NCI-H2196 treated with DMSO at 0.1 percent for 48 hours (cell line): ENCODE results near the gene C1orf35.
"Not testable (repeated sequence)": the region's sequence is repeated elsewhere in the genome, so short reads cannot be mapped to it uniquely, and the experiment has no call there.

Experiments
- DNase-seq: peaks from one replicate; lab custom pipeline; 2025; ENCODE audit not compliant: unreplicated experiment; lab: John Stamatoyannopoulos, UW

The C1orf35 gene

DNA sequence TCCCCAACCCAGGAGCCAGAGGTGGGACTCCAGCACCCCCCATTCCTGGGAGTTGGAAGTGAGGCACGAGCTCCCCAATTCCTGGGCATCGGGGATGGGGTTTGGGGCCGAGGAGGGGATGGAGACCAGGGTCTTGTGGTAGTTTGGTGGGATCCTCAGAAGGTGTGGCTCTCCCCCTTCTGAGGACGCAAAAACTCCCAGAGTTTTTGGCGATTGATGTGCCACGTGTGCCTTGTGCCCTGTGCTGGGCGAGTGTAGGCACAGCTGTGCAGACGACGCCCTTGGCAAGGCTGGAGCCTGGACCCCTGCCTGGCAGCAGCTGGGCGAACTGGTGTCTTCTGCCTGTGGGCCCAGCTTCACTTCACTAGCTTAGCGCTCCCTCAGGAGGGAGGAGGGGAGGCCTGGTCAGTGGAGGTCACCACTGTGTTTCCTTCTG, 39.6 kb upstream of the C1orf35 start:
- no peak for DNase-seq

DNA sequence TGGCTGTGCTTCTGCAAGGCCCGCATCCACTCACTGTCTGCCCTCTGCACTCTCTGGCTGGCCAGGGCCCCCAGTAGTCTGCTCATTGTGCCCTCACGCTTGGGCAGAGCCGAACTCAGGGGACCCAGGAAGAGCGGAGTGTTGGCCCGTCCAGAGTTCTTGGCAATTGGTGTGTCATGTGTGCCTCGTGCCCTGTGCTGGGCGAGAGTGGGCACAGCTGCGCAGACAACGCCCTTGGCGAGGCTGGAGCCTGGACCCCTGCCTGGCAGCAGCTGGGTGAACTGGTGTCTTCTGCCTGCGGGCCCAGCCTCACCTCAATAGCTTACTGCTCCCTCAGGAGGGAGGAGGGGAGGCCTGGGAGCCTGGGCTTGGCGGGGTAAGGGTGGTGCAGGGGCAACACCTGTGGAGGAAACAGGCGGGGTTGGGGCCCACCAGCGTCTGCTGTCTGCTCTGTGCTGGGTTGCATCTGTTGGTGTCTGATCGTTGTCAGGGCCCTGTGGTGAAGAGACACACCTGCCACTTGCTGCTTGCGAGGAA, 39.1 kb upstream of the C1orf35 start:
- DNase-seq: no peak

DNA sequence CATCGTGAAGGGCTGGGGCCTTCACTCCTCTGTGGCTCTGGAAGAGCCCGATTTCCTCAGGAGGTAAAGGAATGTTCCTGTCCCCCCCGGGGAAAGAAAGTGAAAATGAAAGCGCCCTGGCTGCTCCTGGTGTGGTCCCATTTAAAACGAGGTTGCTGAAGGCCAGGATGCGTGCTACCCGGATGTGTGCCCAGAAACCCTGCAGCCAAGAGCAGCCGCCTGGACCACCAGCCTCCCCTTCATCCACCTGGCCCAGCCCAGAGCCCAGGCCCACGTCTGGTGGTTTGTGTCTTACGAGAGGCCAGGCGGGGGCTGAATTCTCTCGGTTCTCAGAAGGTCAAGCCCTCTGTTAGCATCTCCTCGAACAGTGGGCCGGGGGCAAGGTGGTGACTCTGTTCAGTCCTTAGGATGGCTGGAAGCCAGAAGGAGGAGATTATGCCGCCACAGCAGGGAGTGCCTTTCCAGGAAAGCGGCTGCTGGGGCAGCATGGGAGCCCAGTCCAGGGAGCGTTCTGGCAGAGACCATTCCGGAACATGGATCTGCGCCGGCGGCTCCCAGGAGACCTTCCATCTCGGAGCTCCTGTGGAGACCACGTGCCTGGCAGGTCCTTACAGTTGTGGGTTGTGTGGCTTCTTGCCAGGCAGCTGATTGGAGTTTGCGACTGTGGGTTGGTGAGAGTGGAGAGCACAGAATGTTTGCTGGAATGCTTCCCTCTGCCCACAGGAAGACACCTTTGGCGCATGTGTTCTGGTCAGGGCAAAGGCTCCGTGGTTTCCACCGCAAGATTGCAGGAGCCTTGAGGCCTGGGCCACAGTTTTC, 38.3 kb upstream of the C1orf35 start:
- DNase-seq: no peak

DNA sequence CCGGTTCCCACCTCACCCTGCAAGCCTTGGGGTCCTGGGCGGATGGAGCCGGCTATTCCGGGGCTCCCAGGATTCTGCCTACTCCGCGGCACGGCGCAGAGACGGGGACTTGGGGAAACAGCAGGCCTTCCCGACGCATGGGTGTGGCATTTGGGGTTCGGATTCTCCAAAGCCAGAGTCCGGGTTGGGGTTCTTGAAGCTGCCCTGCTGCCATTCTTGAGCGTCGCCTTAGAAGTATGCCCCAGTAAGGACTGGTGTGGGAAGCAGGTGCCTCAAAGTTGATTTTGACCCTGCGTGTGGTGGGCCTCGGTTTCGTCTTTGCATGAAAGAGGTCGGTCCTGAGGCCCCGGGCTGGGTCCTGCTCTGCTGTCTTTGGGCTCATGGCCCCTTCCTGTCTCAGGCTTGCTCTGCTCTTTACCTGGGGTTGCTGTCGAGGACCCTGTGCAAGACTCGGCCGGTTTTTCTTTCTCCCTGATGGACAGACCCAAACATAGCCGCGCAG, 37.6 kb upstream of the C1orf35 start:
- no peak for DNase-seq

DNA sequence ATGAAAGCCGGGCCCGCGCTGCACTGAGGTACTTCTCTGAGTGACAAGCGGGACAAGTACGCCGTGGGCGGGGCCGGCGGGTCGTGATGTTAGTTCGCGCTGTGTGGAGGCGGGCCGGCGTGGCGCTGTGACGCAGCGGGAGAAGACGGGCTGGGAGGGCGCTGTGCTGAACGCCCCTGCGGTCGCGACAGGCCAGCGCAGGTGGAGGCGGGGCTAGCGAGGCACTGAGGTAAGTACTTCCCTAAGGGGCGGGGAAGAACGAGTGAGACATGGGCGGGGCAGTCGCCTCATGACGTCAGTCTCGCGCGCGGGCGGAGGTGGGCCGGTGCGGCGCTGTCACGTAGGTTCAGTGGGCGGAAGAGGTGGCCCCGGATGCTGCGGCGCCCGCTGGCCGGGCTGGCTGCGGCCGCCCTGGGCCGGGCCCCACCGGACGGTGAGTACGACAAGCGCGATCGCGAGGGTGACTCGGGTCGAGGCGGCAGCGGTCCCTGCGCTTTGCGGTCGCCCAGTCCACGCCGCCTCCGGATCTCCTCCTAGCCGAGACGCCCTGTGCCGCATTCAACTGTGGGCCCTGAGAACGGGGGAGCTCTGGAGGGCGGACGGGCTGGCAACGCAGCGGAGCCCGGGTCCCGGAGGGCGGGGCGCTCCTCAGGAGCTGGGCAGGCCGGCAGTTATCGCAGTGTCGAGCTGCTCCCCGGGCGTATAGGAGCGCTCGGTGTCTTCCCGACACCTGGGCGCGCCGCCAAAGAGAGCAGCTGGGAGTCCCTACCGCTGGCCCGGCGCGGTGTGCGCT, 37.0 kb upstream of the C1orf35 start, which contains the start of gene GUK1:
GUK1 (plus strand) TSS at position 349 of the 793 bp plus-strand sequence; CDS start at position 373, 24 bp downstream.
- peak; percentile 99 for DNase-seq

DNA sequence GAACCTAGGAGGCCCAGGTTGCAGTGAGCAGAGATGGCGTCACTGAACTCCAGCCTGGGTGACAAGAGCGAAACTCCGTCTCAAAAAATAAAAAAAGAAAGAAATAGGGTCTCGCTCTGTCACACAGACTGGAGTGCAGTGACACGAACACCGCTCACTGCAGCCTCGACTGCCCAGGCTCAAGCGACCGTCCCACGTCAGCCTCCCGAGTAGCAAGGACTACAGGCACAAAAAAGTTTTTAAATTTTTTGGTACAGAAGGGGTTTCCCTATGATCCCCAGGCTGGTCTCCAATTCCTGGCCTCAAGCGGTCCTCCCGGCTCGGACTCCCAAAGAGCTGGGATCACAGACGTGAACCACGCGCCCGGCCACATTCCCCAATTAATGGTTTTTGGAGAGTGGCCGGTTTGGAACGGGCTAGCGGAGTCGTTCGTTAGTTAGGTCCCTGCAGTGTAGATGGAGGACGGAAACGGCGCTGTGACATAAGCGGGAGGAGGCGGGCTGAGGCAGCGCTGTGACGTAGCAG, 36.3 kb upstream of the C1orf35 start:
- no peak for DNase-seq

DNA sequence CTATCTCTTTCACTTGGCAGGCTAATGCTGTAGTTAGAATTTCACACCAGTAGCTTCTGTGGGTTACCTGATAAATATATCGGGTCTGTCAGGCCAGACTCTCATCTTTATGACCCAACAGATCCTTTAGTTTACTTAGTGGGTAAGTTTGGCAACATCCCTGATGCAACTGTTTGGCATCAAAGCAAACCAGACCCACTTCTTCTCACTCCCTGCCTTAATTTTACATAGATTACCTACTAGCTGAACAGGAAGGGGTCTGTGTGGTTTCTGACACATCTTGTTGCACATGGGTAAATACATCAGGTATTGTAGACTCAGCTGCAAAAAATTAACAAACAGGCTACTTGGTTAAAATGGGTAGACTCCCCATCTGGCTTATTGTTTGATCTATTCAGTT, 33.8 kb upstream of the C1orf35 start:
- DNase-seq: no peak

DNA sequence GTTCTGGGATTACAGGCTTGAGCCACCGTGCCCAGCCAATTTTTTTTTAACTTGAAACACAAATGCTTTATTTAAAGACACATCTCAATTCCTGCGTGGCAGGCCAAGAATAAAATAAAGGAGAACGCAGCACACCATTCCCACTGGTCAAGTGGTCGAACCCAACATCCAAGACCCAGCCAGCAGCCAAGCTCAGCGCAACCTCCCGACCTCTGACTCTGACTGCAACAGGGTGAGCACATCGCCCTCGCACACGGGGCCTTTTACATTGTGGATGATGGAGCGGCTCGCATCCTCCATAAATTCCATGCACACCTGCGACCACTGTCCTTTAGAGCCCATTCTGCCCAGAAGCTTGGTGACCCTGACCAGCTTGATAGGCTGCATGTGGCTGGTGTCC, 31.5 kb upstream of the C1orf35 start:
- no peak for DNase-seq

DNA sequence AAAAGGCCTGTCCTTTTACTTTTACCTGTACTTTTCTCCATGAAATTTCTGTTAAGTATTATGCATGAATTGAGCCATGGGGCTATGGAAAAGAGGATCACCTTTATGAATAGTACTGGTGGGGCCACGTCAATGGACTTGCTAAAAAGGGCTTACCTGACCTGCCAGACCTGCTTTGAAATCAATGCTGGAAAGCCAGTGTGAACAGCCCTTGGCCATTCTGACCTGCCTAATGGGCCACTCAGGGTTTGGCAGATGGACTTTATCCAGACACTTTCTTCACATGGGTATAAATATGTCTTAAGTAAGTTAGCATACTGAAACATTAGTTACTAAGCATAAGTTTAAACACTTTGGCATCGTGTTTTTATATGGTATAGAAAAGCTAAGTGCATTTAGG, 28.6 kb upstream of the C1orf35 start:
- DNase-seq: no peak

DNA sequence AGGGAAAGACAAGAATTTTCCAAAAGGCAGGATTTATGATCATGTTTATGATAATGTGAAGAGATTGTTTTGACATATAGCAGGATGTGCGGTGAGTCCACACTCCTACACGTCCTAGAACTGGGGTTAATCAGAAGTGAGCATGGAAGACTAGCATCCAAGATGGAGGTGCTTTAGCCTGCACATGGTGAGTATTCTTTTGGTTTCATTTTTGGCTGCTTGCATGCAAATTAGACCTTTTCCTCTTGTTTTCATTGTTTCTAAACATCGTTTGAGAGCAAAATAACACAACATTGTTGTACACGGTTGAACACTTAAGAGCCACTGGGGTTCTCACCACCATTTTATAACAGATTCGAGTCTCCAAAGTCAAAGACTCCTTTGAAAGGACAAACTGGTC, 22.1 kb upstream of the C1orf35 start:
- no peak for DNase-seq

DNA sequence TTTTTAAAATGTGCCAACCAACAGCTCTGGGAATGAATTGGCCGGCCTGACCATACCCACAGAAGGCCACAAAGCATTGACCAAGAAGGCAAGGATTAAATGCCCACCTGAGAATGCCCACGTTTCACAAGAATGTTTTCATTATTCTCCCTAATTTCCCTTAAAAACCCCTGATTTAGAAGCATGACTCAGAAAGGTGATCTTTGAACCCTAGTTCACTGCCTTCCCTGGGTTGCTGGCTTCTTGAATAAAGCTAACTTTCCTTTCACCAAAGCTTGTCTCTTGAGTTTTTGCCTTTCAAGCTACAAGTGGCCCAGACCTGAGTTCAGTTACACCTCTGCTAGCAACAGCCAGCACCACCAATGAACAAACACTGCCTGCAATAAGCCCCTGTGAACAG, 20.4 kb upstream of the C1orf35 start:
- DNase-seq: no peak

DNA sequence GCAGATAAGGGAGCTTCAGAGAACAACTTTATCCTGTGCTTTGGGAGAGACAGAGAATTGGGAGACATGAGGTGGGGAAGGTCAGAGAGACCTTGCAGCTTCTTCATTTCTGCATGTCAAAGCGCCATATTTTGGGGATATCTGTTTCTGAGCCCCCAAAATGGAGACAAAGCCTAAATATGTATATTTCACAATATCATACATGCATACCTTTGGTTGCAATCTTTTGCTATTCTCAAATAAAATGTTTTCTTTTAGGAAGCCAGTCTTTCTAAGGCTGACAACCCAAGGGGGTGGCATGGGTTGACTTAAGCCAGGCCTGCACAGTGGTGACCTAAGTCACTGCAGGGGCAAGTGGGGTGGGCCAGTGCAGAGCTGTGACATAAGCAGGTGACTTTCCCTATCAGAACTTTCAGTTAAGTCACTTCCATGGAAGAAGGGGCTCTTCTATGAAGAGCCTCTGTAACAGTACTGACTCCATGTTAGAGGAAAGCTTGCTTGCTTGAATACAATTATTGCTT, 19.9 kb upstream of the C1orf35 start:
- DNase-seq: no peak

DNA sequence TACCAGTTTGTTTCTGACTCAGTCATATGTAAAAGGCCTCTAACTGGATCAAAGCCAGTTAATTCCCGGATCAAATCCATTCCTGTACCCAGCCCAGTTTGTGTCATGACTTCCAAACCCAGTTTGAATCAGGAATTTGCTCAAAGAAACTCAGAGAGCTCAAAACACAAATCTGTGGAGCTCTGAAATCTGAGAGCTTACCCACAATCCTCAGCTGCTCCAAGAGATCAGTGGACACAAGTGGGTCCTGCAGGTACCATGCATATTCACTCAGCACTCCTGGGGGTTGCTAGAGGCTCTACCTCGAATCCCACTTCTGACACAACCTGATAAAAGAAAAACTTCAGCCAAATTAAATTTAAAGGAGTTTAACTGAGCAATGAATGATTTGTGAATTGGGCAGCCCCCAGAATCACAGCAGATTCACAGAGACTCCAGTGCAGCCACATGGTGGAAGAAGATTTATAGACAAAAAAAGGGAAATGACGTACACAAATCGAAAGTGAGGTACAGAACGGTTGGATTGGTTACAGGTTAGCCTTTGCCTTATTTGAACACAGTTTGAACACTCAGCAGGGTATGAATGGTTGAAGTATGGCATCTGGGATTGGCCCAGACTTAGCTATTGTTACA, 17.8 kb upstream of the C1orf35 start:
- no peak for DNase-seq

DNA sequence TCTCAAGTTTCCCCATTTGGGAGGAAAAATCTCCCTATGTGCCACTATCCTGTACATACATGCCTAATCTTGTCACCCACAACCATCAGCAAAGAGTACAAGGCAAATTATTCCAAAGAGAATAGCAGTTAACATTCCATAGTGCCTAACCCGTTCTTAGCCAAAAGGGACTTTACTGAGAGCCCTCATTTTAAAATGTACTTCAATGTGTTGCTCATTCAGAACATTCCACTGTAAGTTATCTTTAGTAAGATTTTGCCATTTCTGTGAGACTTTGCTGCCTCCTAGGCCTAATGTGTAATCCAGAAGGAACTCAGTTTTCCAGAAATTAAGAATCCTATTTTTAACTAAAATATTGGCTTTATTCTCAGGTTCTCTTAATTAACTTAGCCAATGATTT, 17.2 kb upstream of the C1orf35 start:
- no peak for DNase-seq

DNA sequence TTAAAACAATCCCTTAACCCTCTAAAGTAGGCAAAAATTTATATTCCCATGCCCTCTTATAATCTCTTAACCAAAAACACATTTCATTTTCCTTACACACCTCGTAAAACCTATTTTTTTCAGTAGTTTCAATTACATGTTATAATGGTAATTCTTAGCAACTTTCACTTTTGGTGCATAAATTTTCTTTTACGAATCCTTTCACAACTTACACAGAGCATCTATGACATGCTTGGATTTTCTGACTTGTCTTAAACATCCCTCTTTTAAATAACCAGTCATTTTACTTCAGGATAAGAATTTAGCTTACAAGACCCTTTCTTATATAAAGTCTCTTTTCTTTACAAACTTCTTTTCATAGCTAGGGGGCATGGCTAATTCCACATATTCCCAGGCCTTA, 14.9 kb upstream of the C1orf35 start:
- DNase-seq: no peak

DNA sequence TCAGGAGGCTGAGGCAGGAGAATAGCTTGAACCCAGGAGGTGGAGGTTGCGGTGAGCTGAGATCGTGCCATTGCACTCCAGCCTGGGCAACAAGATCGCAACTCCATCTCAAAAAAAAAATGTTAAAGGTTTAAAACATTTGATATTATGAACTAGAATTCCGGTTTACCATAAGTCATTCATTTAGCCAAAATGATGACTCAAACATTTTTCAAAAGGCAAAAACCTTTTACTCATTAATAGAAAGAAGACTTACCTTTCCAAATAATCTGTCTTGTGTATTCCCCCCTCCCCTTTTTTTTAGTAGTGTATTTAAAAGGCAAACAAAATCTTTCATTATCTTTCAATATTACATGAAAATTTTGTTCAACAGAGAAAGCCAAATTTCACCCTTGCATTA, 14.2 kb upstream of the C1orf35 start:
- DNase-seq: no peak

DNA sequence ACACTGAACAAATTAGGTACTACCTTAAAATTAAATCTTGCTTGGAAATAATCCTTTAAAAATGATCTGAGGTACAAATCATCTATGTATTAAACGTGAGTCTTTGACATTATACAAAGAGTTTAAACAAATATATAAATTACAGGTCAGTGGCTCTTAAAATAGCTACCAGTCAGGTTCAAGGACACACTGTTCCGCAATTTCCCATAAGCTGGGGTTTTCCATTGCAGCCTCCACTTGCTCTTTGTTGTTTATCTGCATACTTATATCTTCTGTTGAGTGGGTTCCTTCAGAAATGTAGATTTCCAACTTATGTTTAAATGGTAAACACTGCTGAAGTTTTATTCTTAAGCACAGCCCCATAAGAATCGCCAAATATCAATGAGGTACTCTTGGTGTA, 11.7 kb upstream of the C1orf35 start:
- DNase-seq: no peak

DNA sequence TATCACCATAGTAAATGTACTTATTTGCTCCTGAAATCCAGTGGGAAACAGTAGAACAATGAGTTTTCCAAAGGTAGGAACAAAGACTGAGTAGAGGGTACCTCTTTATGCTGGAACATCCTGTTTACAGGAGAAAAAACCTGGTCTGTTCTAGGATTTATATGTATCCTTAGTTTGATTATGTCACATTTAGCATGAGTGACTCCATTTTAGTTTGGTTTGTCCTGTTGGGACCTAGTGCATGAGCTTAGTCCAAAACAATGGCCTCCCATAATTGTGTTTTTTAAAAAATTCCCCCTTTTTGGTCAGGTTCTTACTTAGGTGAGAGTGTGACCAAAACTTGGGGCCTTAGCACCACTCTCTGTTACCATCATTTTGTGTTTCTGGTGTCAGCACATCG, 9.5 kb upstream of the C1orf35 start:
- DNase-seq: no peak

DNA sequence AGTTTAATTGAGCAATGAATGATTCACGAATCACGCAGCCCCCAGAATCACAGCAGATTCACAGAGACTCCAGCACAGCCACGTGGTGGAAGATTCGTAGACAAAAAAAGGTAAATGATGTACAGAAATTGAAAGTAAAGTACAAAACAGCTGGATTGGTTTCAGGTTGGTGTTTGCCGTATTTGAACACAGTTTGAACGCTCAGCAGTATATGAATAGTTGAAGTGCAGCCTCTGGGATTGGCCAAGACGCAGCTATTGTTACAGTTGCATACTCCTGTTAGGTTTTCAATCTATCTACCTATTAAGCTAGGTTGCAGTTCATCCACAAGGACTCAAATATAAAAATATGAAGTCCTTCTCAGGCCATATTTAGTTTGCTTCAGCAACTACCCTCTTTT, 9.0 kb upstream of the C1orf35 start:
- no peak for DNase-seq

DNA sequence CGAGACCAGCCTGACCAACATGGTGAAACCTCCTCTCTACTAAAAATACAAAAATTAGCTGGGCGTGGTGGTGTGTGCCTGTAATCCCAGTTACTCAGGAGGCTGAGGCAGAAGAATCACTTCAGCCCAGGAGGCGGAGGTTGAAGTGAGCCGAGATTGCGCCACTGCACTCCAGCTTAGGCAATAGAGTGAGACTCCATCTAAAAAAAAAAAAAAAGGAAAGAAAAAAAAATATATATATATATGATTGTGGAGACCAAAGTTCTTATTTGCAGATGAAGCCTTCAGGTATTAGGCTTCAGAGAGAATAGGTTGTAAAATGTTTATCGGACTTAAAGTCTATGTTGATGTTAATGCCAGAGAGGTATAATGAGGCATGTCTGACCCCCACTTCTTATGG, 8.2 kb upstream of the C1orf35 start:
- DNase-seq: not testable (repeated sequence)

DNA sequence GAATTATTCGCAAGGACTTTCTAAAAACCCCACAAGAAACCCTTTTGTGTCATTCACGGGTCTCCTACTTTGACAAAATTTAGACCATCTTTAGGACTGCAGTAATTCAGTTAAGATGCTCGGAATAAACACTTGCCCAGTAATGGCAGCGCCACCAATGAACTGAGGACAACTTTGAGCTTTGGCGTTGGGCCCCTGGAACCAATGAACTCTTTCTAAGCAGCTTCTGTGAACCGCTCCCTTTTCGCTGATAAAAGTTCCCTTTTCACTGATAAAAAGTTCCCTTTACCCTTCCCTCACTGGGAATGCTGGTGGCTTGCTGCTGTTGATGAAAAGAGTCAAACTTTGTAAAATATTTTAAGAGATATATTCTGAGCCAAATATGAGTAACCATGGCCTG, 7.4 kb upstream of the C1orf35 start:
- DNase-seq: no peak
